OCI-LY7 (cell line): ENCODE data around the gene NTN3. TPM values are rescaled to one million over a fixed set of nuclear protein-coding genes. Genes with fewer than 3 reads are reported as not detected.
"Not testable (repeated sequence)": the region's sequence is repeated elsewhere in the genome, so short reads cannot be mapped to it uniquely, and the experiment has no call there.

Experiments used
- BruUV-seq: library from RNA; stranded (reverse); fragments of 400-500 nt; replicated peaks from 2 replicates; lab custom pipeline; 2021; lab: Mats Ljungman, UMichigan
- CTCF ChIA-PET: fragments of 300-600 bp; sonication (Branson Sonifier 250); formaldehyde crosslinking; loops from one replicate; lab custom pipeline; 2022; ENCODE audit warnings: antibody characterized with exemption; ENCODE audit not compliant: unreplicated experiment; lab: Charles Lee
- POLR2A ChIA-PET: fragments of 300-600 bp; sonication (Branson Sonifier 250); formaldehyde crosslinking; loops from one replicate; lab custom pipeline; 2022; ENCODE audit warnings: antibody characterized with exemption; lab: Charles Lee
- DNase-seq: peaks from one replicate; pipeline ENCODE4 v3.0.0-alpha.2; 2015; ENCODE audit warnings: low spot score
- H2AFZ ChIP-seq: fragments of 200-600 bp; sonication (generic), shearing (Covaris generic); 2 replicates; pipeline ENCODE4 v1.6.1; 2014; ENCODE audit warnings: mild to moderate bottlenecking, antibody characterized with exemption, low read length, moderate library complexity
- H3K27ac ChIP-seq: fragments of 200-600 bp; sonication (generic); 2 replicates; pipeline ENCODE4 v1.5.1; 2014; ENCODE audit warnings: mixed run types, low read depth, mild to moderate bottlenecking, moderate library complexity, low read length, inconsistent platforms; ENCODE audit not compliant: poor library complexity, severe bottlenecking
- H3K36me3 ChIP-seq: fragments of 200-600 bp; sonication (generic); 2 replicates; pipeline ENCODE4 v1.6.1; 2014; ENCODE audit warnings: mild to moderate bottlenecking, antibody characterized with exemption, low read length, moderate library complexity, mixed read lengths; ENCODE audit not compliant: insufficient read depth
- H3K4me1 ChIP-seq: fragments of 200-600 bp; sonication (generic); 2 replicates; pipeline ENCODE4 v1.5.1; 2014; ENCODE audit warnings: mild to moderate bottlenecking, low read length; ENCODE audit not compliant: insufficient read depth, poor library complexity, severe bottlenecking
- H3K4me2 ChIP-seq: fragments of 200-600 bp; sonication (generic); 2 replicates; pipeline ENCODE4 v1.6.1; 2014; ENCODE audit warnings: mild to moderate bottlenecking, low read length
- H3K4me3 ChIP-seq: fragments of 200-600 bp; sonication (generic); 2 replicates; pipeline ENCODE4 v1.5.1; 2014; ENCODE audit warnings: mild to moderate bottlenecking, low read depth, low read length; ENCODE audit not compliant: poor library complexity, severe bottlenecking
- H3K79me2 ChIP-seq: fragments of 200-600 bp; sonication (generic); 2 replicates; pipeline ENCODE4 v1.6.1; 2016; ENCODE audit warnings: low read depth, mild to moderate bottlenecking, low read length, moderate library complexity, mixed read lengths; ENCODE audit not compliant: insufficient read depth
- H3K9me2 ChIP-seq: fragments of 200-600 bp; sonication (generic); 2 replicates; pipeline ENCODE4 v1.6.1; 2016; ENCODE audit warnings: mild to moderate bottlenecking, low read length, mixed read lengths; ENCODE audit not compliant: insufficient read depth
- H3K9me3 ChIP-seq: fragments of 200-600 bp; sonication (generic); 2 replicates; pipeline ENCODE4 v1.6.1; 2014; ENCODE audit warnings: mild to moderate bottlenecking, mixed run types, low read length, mixed read lengths
- H4K20me1 ChIP-seq: fragments of 200-600 bp; sonication (generic); 2 replicates; pipeline ENCODE4 v1.6.1; 2014; ENCODE audit warnings: mild to moderate bottlenecking, antibody characterized with exemption, low read length, moderate library complexity, mixed read lengths; ENCODE audit not compliant: insufficient read depth
- EZH2phosphoT487 ChIP-seq: fragments of 200-600 bp; sonication (generic); IDR thresholded peaks from 2 replicates; pipeline ENCODE4 v1.6.1; 2018; ENCODE audit warnings: low read depth, borderline replicate concordance, mild to moderate bottlenecking, mixed run types, antibody characterized with exemption, low read length, moderate library complexity, mixed read lengths
- intact Hi-C: fragments of 100-400 bp; cut with micrococcal nuclease; formaldehyde crosslinking; loops from one replicate; pipeline ENCODE4 v1.10.0; 2022; ENCODE audit not compliant: unreplicated experiment
- total RNA-seq, 2 experiments: library from RNA; depleted of rRNA in 1 of 2; stranded (reverse); fragments of >200 nt in 1 of 2; shearing (Covaris generic) in 1 of 2; gene quantifications; 2 replicates each; pipeline ENCODE4 v1.2.3, GENCODE V29; 2014 to 2022
- TF ChIP-seq, protein P1 (sequence below): fragments of 200-600 bp; sonication (generic); conservative IDR thresholded peaks from 2 replicates; pipeline ENCODE4 v1.5.1; 2014; ENCODE audit warnings: mild to moderate bottlenecking, antibody characterized with exemption, low read length, moderate library complexity, mixed read lengths

NTN3 gene
- total RNA-seq, 2 experiments from 2014 or later = 1.7 to 2.3 TPM

DNA sequence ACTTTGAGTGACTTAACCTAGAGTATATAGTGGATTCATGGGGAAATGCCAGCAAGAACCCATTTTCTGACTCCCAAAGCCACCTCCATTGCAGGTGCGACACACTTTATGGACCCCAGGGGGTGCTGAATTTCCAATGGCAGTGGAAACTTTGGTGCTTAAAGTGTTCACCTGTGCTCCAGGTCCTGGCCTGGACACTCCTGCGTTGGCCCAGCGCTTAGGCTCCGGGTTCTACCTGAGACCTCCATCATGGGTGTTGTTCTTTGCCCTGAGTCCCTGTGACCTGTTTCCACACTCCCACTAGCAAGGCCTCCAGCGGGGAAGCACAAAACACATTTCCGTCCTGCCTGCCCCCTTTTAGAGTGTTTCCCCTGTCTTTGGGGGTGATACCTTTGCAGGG, 38.8 kb upstream of the NTN3 start:
- peaks cover 36% of the 10 kb centered on the region for H3K79me2 ChIP-seq
- BruUV-seq = TSS peak; percentile 39

DNA sequence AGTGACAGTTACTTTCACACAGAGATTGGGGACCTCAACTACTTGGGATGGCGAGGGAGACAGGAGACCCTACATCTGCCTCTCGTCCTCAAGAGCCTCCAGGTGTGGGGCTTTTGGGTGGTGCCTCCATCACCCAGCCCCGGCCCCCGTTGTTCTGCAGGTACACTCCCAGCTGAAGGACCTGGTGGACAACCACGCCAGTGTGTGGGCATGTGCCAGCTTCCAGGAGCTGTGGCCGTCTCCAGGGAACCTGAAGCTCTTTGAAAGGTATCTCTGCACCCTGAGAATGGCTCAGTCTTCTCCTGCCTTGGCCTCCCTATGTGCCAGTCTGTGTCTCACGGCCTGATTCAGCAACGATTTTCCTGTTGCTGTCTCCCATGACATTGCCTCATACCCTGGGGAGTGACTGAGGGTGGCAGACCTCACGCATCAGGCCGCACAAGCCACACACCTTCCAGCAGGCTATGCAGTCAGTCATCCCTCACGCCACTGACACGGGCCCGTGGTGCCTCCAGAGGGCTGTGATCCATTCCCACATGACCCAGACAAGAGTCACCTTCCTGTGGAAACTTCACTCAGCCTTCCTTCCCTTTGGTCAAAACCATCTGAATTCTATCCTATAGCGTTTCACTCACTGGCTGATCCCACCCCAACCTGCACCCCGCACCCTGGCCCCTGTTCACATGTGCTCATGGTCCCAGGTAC, 38.1 kb upstream of the NTN3 start:
- ChIA-PET CTCF (interaction anchor here (0.6 kb wide), 1 partner anchor 70 kb away, joined by 3 read pairs; no protein-coding TSS in a partner anchor), POLR2A (no interaction called here)
- Histone ChIP-seq H4K20me1 (peaks cover 17% of the 10 kb centered on the region), H3K9me3 (no peaks in the 10 kb centered on the region), H3K36me3 (peaks cover 71% of the 10 kb centered on the region), H3K27ac (no peak overlapping the region), H3K9me2 (no peaks in the 10 kb centered on the region), H3K4me1 (peaks cover 19% of the 10 kb centered on the region), H3K4me3 (no peak overlapping the region), H3K4me2 (no peak overlapping the region), H3K79me2 (peaks cover 36% of the 10 kb centered on the region), H2AFZ (no peak overlapping the region)
- TF ChIP-seq, protein P1, sequence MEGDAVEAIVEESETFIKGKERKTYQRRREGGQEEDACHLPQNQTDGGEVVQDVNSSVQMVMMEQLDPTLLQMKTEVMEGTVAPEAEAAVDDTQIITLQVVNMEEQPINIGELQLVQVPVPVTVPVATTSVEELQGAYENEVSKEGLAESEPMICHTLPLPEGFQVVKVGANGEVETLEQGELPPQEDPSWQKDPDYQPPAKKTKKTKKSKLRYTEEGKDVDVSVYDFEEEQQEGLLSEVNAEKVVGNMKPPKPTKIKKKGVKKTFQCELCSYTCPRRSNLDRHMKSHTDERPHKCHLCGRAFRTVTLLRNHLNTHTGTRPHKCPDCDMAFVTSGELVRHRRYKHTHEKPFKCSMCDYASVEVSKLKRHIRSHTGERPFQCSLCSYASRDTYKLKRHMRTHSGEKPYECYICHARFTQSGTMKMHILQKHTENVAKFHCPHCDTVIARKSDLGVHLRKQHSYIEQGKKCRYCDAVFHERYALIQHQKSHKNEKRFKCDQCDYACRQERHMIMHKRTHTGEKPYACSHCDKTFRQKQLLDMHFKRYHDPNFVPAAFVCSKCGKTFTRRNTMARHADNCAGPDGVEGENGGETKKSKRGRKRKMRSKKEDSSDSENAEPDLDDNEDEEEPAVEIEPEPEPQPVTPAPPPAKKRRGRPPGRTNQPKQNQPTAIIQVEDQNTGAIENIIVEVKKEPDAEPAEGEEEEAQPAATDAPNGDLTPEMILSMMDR = no peak
- TF ChIP-seq EZH2phosphoT487 = no peak
- no TSS peak for BruUV-seq
- DNase-seq = no peak
- intact Hi-C loops = loop anchor here (5.0 kb wide), 1 partner anchor 34 kb away; no protein-coding TSS in a partner anchor

More for the DNA sequence above, 38.8 kb upstream of the NTN3 start:
- no peaks in the 10 kb centered on the region for H3K9me3 ChIP-seq
- peaks cover 17% of the 10 kb centered on the region for H4K20me1 ChIP-seq
- H2AFZ ChIP-seq = no peak overlapping the region
- intact Hi-C loops = loop anchor here (5.0 kb wide), 1 partner anchor 35 kb away; no protein-coding TSS in a partner anchor
- H3K27ac ChIP-seq = no peak overlapping the region
- no peak overlapping the region for H3K4me3 ChIP-seq
- peaks cover 26% of the 10 kb centered on the region for H3K4me1 ChIP-seq
- ChIA-PET CTCF (no interaction called here), POLR2A (interaction anchor here (0.8 kb wide), 1 partner anchor 102 kb away, joined by 3 read pairs; no protein-coding TSS in a partner anchor)
- no peak for DNase-seq
- H3K9me2 ChIP-seq = no peaks in the 10 kb centered on the region
- H3K36me3 ChIP-seq = peaks cover 65% of the 10 kb centered on the region
- TF ChIP-seq, protein P1 = peak; percentile 59
- TF ChIP-seq EZH2phosphoT487 = no peak
- H3K4me2 ChIP-seq = no peak overlapping the region

DNA sequence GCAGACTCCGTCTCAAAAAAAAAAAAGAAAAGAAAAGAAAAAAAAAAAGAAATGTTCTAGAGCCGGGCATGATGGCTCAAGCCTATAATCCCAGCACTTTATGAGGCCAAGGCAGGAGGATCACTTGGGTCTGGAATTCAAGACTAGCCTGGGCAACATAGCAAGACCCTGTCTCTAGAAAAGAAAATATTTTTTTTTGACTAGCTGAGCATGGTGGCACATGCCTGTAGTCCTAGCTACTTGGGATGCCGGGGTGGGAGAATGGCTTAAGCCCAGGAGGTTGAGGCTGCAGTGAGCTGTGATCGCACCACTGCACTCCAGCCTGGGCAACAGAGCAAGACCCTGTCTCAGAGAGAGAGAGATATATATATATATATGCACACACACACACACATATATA, 35.9 kb upstream of the NTN3 start:
- H3K4me2 ChIP-seq, H3K27ac ChIP-seq, POLR2A ChIA-PET, H3K9me3 ChIP-seq, CTCF ChIA-PET, H2AFZ ChIP-seq, H3K4me3 ChIP-seq, H3K9me2 ChIP-seq, intact Hi-C loops, BruUV-seq, DNase-seq: not testable (repeated sequence)
- H3K79me2 ChIP-seq = peaks cover 29% of the 10 kb centered on the region
- peaks cover 94% of the 10 kb centered on the region for H3K36me3 ChIP-seq
- peaks cover 12% of the 10 kb centered on the region for H4K20me1 ChIP-seq
- peaks cover 27% of the 10 kb centered on the region for H3K4me1 ChIP-seq
